Upper lobe of left lung (tissue), 4 donors: ENCODE results near the gene MAGEL2.

Experiments used
- CTCF ChIP-seq, 6 experiments: fragments of 450-650 bp in 4 of 6; fragments of 200-600 bp in 2 of 6; sonication (generic) in 2 of 6; IDR thresholded peaks; one replicate each; pipeline ENCODE4 v1.5.1; 2016 to 2019; ENCODE audit warnings: antibody characterized with exemption in 6 of 6
- POLR2A ChIP-seq, 4 donors: fragments of 450-650 bp; IDR thresholded peaks; one replicate each; pipeline ENCODE4 v1.5.1; 2016 to 2017; ENCODE audit warnings: antibody characterized with exemption in 4 of 4, mild to moderate bottlenecking in 2 of 4

- TF ChIP-seq POLR2A (IDR thresholded peaks at IDR 0.05), result no peak
- no peak for TF ChIP-seq CTCF (IDR thresholded peaks at IDR 0.05)
Observed at GRCh38 chr15:23645371-23646164, 2.1 kb downstream of the MAGEL2 start.
